ENCODE data around the gene ASPHD1. TPM values are rescaled to one million over a fixed set of nuclear protein-coding genes. Genes with fewer than 3 reads are reported as not detected.
"Not testable (repeated sequence)": the region's sequence is repeated elsewhere in the genome, so short reads cannot be mapped to it uniquely, and the experiment has no call there.

Gene ASPHD1, protein sequence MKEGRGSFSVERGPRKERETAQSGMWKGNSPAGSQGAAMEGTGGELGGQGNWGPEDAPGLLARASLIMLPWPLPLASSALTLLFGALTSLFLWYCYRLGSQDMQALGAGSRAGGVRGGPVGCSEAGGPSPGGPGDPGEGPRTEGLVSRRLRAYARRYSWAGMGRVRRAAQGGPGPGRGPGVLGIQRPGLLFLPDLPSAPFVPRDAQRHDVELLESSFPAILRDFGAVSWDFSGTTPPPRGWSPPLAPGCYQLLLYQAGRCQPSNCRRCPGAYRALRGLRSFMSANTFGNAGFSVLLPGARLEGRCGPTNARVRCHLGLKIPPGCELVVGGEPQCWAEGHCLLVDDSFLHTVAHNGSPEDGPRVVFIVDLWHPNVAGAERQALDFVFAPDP
- 25.5 and 28.5 TPM in 2 replicates for total RNA-seq (2014; rRNA removed; shearing (Covaris generic))

DNA sequence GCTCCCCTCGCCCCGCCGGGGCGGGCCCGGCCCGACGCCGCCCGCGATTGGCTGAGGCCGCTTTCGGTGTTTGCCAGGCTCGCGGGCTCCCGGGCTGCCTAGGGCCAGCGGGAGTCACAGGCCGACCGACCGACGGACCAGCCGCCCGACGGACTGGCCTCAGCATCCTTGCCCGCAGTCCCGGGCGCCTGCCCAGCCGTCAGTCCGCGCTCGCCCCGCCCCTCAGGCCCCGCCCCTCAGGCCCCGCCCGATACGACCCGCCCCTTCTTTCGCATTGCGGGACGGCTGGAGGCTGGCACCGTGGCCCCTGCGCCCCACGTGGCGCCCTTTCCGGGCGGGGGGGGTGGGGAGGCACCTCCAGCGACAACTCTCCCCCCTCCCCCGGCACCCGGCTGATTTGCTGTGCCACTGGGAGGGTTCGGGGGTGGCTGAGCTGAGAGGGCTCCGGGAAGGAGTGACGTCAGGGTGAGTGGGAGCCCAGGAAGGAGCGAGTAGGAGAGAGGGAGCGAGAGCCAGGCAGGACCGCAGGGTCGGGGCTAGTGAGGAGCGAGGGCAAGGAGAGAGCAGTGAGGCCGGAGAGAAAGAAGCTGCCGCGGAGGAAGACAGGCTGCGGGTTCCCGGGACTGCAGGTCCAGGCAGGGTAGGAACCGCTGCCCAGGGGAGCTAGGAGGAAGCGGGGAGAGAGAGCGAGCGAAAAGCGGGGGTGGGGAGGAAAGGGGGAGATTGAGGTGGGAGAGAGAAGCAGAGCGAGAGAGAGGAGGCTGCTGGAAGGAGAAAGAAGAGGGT, at the start of gene ASPHD1:
ASPHD1 (plus strand) TSS at position 387 of the 786 bp plus-strand sequence. CDS start 484 bp downstream, outside the sequence.
- DNase-seq (ENCODE audit: low spot score) = peak; percentile 94
- in situ Hi-C loops (cut with HindIII; ENCODE audit: low sequenced_read_pairs) = no loop called here

DNA sequence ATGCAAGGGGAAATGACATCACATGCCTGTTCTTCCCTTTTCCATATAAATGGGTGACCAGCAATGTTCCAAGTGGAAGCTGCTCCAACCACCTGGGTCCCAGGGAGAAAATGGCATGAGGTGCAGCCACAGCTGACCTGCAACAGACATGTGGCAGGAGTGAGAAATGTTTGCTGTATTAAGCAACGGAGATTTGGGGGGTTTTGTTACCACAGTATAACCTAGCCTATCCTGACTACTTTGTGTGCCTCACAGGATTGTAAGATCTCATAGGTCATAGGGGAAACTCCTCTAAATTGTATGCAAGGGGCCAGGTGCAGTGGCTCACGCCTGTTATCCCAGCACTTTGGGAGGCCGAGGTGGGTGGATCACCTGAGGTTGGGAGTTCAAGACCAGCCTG, 49.3 kb upstream of the ASPHD1 start:
- in situ Hi-C loops (cut with HindIII; ENCODE audit: low sequenced_read_pairs) = no loop called here
- no peak for DNase-seq (ENCODE audit: low spot score)

DNA sequence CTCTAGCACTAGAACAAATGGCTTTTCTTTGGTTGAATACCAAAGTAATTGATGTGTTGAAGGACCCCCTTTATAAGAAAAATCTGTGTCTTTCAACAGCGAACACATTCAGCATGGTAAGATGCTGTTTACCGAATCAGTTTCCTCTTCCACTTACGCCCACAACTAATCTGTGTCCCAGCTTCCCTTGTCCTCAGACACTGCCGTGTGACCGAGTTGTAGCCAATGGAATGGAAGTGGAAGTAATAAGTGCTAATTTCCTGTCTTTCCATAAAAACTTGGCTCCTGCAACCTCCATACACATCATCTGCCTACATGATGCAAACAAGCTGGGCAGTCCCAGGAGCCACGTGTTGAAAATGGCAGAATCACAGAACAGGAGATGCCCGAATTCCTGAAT, 47.6 kb upstream of the ASPHD1 start:
- in situ Hi-C loops (cut with HindIII; ENCODE audit: low sequenced_read_pairs) = no loop called here
- DNase-seq (ENCODE audit: low spot score) = peak; percentile 94

DNA sequence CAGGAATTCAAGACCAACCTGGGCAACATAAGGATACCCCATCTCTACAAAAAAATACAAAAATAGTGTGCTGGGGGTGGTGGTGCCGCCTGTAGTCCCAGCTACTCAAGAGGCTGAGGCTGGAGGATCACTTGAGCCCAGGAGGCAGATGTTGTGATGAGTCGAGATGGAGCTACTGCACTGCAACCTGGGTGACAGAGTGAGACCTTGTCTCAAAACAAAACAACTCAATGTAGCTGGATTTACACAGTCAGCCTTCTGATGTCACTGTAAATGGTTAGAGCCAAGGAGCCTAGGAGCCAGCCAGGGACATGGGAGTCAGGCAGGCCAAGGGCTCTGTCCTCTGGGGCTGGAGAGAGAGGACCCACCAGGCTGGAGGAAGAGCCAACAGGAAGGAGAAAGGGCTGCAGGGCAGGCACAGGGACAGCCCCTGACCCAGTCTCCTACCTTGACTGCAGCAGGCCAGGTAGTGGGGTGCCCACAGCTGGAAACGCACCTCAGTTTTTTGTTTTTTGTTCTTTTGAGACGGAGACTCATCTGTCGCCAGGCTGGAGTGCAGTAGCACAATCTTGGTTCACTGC, 45.7 kb upstream of the ASPHD1 start:
- no peak for DNase-seq (ENCODE audit: low spot score)
- in situ Hi-C loops (cut with HindIII; ENCODE audit: low sequenced_read_pairs) = no loop called here

DNA sequence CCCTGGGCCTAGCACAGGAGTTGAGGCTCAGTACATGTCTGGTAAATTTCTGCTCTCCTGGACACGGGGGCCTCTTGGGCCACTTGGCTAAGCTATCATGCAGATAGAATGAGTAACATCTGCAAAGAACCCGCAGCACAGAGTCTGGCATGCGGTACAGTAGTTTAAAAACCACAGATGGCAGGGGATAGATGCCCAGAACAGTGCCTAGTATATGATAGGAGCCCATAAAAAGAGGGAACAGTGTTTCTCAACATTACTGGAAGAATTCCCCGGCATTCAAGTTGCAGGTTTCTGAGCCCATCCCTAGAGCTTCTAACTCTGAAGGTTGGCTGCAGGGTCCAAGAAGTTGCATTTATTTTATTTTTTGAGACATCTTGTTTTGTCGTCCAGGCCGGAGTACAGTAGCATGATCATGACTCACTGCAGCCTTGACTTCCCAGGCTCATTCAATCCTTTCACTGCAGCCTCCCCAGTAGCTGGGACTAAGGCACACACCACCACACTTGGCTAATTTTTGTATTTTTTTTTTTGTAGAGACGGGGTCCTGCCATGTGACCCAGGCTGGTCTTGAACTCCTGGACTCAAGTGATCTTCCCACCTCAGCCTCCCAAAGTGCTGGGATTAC, 43.0 kb upstream of the ASPHD1 start:
- in situ Hi-C loops (cut with HindIII; ENCODE audit: low sequenced_read_pairs) = no loop called here
- DNase-seq (ENCODE audit: low spot score) = no peak

DNA sequence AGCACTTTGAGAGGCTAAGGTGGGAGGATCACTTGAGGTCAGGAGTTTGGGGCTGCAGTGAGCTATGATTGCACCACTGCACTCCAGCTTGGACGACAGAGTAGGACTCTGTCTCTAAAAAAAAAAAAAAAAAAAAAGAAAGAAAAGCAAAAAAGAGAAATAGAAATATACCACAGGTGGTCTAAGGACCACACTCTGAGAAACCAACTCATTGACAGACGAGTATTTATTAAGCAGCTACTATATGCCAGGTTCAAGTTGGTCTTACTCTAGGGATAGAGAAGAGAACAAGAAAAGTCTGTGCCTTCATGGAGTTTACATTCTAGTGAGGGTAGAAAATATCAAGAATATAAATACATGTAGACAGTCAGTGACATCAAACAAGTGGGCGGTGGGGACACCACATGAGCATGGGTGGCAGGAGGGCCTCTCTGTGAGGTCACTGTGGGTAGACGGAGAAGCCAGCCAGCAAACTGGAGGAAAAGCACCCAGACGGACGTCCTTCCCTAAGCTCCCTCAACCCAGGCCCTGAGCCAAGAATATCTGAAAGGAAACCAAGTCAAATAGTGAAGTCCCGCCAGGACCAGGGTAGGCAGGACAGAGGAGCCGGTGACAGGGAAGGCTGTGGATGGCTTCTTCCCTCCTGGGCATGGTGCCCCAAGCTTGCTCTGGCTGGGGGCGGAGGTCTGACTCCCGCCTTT, 42.0 kb upstream of the ASPHD1 start:
- no peak for DNase-seq (ENCODE audit: low spot score)
- in situ Hi-C loops (cut with HindIII; ENCODE audit: low sequenced_read_pairs) = no loop called here

DNA sequence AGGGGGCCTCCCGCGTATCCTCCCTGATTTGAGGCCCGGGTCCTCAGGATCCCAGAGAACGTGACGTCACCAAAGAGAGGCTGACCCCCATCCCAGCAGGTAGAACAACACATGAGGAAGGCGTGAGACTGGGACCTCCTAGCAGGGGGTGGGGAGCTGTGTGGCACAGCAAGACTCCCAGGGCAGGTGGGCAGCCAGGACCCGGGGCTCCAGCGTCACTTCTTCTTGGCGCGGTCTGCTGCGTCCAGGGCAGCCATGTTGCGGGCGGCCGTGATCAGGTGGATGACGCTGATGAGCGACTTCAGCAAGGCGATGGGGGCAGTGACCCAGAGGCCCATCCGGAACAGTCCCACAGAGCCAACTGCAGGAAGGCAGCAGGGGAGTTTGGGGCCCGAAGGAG, 41.3 kb upstream of the ASPHD1 start:
- in situ Hi-C loops (cut with HindIII; ENCODE audit: low sequenced_read_pairs) = no loop called here
- no peak for DNase-seq (ENCODE audit: low spot score)

DNA sequence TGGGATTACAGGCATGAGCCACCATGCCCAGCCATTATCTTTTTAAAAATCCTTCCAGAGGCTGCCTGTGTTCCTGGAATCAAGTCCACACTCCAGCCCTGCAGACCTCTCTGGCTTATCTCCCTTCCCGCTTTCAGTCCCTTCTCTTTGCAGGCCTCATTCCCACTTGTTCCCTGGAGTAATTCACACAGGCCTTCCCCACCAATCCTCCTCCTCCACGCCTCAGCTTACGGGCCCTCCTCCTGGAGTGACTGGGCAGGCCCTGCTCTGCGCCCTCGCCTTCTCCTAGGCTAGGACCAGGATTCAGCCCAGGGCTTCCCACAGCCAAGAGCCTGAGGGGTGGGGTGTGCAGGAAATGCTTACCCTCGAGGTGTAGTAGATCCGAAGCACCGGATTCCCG, 40.1 kb upstream of the ASPHD1 start:
- peak; percentile 35 for DNase-seq (ENCODE audit: low spot score)
- in situ Hi-C loops (cut with HindIII; ENCODE audit: low sequenced_read_pairs) = no loop called here

DNA sequence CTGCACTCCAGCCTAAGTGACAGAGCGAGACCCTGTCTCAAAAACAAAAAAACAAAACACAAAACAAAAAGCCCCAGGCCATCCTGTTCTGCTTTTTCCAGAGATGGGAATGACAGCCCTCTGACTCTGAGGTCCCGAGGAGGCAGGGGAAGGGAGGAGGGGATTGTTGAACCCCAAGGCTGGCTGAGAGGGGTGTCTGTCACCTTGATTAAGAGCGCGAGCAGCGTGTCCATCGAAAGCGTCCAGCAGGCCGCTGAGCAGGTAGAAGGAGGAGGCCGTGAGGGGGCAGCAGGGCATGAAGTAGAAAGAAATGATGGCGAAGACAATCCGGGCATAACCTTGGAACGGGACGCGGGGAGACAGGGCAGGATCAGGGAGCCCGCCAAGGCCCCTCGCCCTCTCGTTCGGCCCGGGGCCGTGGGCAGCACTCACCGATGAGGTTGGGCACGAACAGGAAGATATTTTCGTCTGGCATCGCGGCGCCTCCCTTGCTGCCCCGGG, 37.9 kb upstream of the ASPHD1 start:
- in situ Hi-C loops (cut with HindIII; ENCODE audit: low sequenced_read_pairs) = no loop called here
- peak; percentile 75 for DNase-seq (ENCODE audit: low spot score)

DNA sequence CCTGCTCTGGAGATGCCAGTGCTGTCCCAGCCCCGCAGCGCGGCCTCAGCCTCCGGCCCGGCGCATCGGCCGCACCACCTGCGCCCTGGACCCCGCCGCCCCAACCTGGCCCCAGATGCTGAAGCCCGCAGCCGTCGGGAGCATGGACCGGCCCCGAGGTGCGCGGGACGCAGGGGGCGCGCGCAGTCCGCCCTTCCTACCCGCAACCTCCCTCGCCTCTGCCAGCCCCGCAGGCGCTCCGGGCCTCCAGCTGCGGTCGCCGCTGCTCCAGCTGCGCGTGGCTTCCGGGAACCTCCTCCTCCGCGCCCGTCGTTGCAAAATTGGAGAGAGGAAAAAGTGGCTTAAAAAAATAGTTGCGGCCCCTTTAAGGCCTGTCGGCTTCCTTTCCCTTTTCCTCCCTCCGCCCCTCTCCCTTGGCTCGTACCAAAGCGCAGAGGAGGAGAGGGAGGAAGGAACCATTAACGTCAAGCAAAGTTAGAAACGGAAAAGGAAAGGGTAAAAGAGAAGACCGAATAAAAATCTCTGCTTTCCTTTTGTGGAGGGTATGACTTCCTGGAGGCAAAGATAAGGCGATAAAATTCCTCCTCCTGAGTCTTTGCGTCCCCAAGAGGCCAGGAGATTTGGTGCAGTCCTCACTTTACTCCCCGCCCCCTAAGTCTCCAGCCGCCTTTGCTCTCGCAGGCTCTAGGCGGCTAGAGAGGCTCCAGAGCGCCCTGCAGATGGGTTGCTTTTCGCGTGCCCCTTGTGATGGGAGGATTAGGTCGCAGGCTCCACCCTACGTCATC, 37.2 kb upstream of the ASPHD1 start, which contains the start of gene CDIPT:
CDIPT (minus strand) TSS at position 343 of the 785 bp plus-strand sequence. CDS start 369 bp downstream, outside the sequence.
- DNase-seq (ENCODE audit: low spot score) = peak; percentile 99
- in situ Hi-C loops (cut with HindIII; ENCODE audit: low sequenced_read_pairs) = no loop called here

DNA sequence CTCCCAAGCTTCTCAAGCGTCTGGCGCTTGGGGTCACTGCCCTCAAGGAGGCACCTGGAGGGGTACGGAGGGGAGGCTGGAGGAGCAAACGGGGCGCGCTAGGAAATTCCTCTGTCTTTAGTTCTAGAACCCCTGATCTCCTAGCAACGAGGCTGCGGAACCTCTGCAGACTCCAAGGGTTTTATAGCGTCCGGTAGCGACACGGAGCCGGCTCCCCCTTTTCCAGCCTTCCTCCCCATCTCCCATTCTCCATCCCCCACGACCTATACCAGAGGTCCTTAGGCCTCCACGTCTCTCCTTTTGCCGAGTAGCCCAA, 36.7 kb upstream of the ASPHD1 start:
- in situ Hi-C loops (cut with HindIII; ENCODE audit: low sequenced_read_pairs) = no loop called here
- DNase-seq (ENCODE audit: low spot score) = no peak

DNA sequence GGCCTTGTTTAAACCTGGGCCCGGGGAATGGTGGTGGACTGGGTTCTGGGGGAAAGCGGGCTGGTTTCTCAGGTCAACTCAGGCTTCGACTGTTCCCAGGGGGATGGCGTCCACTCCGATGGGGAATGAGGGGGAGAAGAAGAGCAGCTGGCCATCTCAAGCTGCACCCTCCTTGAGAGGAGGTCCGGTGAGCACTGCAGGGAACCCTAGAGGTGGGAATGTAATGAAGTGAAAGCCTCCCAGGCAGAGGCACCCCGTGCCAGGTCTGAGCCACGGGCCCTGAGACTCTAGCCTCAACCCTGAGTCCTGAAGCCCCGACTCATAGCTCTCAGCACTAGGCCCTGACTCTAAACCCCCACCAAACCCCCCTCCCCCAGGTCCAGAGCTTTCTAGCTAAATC, 36.1 kb upstream of the ASPHD1 start:
- no peak for DNase-seq (ENCODE audit: low spot score)

DNA sequence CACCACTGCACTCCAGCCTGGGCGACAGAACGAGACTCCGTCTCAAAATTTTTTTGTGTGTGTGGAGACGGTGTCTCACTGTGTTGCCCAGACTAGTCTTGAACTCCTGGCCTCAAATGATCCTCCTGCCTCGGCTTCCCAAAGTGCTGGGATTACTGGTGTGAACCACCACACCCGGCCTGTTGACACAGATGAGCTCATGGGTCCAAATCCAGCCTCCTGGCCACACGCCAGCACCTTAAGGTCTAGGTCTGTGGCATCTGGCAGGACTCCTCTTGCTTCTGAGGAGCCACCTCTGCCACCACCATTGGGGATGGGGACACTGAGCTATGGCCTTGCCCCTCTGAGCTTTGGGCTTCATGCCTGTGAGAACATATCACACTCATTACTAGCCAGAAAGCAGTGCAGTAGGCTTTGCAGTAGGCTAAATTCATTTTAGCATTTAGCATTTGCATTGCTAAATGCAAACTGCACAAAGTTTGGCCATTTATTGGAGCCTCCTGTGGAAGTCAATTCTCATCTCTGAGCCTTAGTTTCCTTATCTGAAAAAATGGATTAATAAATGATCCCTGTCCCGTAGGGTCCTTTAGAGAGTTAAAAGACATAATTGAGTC, 31.8 kb upstream of the ASPHD1 start:
- in situ Hi-C loops (cut with HindIII; ENCODE audit: low sequenced_read_pairs) = no loop called here
- no peak for DNase-seq (ENCODE audit: low spot score)

More for the DNA sequence above, 36.1 kb upstream of the ASPHD1 start:
- in situ Hi-C loops (cut with HindIII; ENCODE audit: low sequenced_read_pairs) = no loop called here

DNA sequence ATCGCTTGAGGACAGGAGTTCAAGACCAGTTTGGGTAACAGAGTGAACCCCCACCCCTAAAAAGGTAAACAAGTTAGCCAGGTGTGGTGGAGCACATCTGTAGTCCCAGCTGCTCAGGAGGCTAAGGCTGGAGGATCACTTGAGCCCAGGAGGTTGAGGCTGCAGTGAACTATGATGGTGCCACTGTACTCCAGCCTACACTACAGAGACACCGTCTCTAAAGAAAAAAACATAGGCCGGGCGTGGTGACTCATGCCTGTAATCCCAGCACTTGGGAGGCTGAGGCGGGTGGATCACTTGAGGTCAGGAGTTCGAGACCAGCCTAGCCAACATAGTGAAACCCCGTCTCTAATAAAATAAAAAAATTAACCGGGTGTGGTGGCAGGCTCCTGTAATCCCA, 31.2 kb upstream of the ASPHD1 start:
- in situ Hi-C loops (cut with HindIII; ENCODE audit: low sequenced_read_pairs); DNase-seq (ENCODE audit: low spot score): not testable (repeated sequence)

DNA sequence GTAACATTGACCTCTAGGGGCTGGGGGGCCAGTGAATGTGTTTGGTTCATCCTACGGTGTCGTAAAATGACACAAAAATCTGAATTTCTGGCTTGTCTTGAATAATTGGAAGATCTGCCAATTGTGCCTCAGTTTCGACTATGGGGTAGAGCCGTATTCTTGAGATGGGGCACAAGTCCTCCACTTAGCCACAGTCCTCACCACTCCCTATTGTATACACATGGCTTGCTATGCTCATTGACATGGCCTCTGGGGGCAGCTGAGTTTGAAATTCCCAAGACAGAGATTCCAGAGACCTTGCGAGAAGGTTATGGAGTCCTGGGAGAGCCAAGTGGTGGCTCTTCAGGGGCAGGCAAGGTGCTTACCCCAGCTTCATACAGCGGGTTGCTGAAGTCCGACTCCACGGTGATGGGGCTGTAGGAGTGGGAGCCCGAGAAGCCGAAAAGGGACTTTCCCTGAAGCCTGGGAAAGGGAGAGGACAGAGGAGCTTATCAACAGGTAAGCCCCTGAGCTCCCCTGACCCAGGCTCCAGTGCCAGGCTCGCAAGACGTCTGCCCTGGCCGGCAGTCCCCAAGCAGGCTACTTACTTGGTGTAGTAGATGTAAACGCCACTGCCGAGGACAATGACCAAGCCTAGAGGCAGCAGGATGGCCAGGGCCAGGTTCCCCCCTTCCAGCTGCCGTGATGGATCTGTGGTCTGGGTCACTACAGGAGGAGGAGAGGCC, 28.3 kb upstream of the ASPHD1 start:
- in situ Hi-C loops (cut with HindIII; ENCODE audit: low sequenced_read_pairs) = no loop called here
- no peak for DNase-seq (ENCODE audit: low spot score)

DNA sequence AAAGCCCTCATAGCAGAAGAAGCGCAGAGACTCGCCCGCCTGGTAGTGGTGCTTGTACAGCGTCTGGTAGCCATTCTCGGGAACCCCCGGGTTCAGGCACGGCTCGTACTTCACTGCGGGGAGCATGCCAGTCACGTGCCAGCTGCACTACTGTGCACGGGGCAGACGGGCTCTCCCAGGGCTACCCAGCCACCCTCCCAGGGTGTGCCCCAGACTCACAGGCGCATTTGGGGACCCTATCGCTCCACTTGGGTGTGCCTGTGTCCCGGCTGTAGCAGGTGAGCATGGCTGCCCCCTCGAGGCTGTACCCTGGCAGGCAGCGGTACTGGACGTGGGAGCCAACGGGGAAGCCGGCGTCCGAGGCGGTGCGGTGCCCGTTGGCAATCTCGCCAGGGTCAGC, 27.0 kb upstream of the ASPHD1 start:
- in situ Hi-C loops (cut with HindIII; ENCODE audit: low sequenced_read_pairs) = no loop called here
- no peak for DNase-seq (ENCODE audit: low spot score)

DNA sequence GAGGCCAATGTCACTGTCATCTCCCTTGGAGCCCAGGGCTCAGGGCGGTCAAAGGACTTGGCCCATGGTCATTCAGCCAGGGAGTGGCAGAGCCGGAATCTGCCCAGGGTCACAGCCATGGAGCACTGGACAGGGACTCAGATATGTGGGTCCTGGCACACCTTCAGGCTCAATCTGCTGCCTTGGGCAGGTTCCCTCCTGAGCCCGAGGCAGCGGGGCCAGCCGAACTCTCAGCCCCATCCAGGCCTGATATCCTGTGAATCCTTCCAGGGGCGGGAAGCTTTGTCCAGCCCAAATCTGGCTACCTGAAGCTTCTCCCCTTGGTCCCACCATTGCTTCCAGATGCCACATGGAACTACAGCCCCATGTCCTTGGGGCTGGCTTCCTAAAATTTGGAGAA, 25.1 kb upstream of the ASPHD1 start:
- DNase-seq (ENCODE audit: low spot score) = peak; percentile 52
- in situ Hi-C loops (cut with HindIII; ENCODE audit: low sequenced_read_pairs) = no loop called here
